K562 (cell line): Measurements from ENCODE around the gene CCNB1IP1.
"Not testable (repeated sequence)": the region's sequence is repeated elsewhere in the genome, so short reads cannot be mapped to it uniquely, and the experiment has no call there.

Experiments
- HINFP ChIP-seq: fragments of 450-650 bp; conservative IDR thresholded peaks from 2 replicates; pipeline ENCODE4 v1.6.1; 2016; ENCODE audit warnings: missing genetic modification characterization, low read depth, mild to moderate bottlenecking, control low read depth, missing compliant biosample characterization
- SIN3A ChIP-seq, 2 experiments: fragments of 150-350 bp in 1 of 2; IDR thresholded peaks; 2 replicates each; pipeline ENCODE4 v1.6.1; 2011 to 2016; ENCODE audit warnings: borderline replicate concordance in 2 of 2, low read depth in 2 of 2, low read length in 2 of 2, mild to moderate bottlenecking in 2 of 2, moderate library complexity in 2 of 2; ENCODE audit not compliant: control insufficient read depth in 1 of 2

GRCh38 chr14:20264361-20264760 is 68.7 kb downstream of the CCNB1IP1 start:
- TF ChIP-seq SIN3A (IDR thresholded peaks at IDR 0.05; ENCODE audit: borderline replicate concordance in 2 of 2, control insufficient read depth in 1 of 2, low read depth in 2 of 2, low read length in 2 of 2); HINFP (tag): not testable (repeated sequence)
